ENCODE data around the gene MAL. TPM values are rescaled to one million over a fixed set of nuclear protein-coding genes. Genes with fewer than 3 reads are reported as not detected.
A peak's percentile ranks its signal among the peaks of the same experiment; 100 is the strongest.
"Not testable (repeated sequence)": the region's sequence is repeated elsewhere in the genome, so short reads cannot be mapped to it uniquely, and the experiment has no call there.

MAL gene
- total and polyA plus RNA-seq, 5 donors = 4.5 to 15.5 (median 10.0) TPM

DNA sequence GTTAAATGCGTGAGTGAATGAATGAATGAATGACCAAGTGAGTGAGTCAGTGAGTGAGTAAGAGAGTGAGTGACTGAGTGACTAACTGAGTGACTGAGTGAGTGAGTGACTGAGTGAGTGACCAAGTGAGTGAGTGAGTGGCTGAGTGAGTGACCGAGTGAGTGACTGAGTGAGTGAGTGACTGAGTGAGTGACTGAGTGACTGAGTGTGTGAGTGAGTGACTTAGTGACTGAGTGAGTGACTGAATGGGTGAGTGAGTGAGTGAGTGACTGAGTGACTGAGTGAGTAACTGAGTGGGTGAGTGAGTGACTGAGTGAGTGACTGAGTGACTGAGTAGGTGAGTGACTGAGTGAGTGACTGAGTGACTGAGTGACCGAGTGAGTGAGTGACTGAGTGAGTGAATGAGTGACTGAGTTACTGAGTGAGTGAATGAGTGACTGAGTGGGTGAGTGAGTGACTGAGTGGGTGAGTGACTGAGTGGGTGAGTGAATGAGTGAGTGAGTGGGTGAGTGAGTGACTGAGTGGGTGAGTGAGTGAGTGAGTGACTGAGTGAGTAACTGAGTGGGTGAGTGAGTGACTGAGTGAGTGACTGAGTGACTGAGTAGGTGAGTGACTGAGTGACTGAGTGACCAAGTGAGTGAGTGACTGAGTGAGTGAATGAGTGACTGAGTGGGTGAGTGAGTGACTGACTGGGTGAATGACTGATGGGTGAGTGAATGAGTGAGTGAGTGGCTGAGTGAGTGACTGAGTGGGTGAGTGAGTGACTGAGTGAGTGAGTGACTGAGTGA is 11.3 kb downstream of the MAL start:
- H3K9me3 ChIP-seq (ENCODE audit: control insufficient read depth, low read length) = no peaks in the 10 kb centered on the region
- WGBS = 92% methylated on average over 3 of the region's 3 CpGs
- H3K27me3 ChIP-seq (ENCODE audit: control insufficient read depth, insufficient read depth) = no peaks in the 10 kb centered on the region
- H3K27ac ChIP-seq (ENCODE audit: low read length) = no peak overlapping the region
- no peak for ATAC-seq
- no peak for DNase-seq
- H3K4me1 ChIP-seq (ENCODE audit: control insufficient read depth, insufficient read depth, low read length) = peaks cover 12% of the 10 kb centered on the region
- intact Hi-C loops (cut with DNase I) = no loop called here
- no peak overlapping the region for H3K4me3 ChIP-seq (ENCODE audit: low read length)

- peaks cover 12% of the 10 kb centered on the region for H3K4me1 ChIP-seq (ENCODE audit: control insufficient read depth, insufficient read depth, low read length)
- no peak overlapping the region for H3K4me3 ChIP-seq (ENCODE audit: low read length)
- H3K9me3 ChIP-seq (ENCODE audit: control insufficient read depth, low read length) = no peaks in the 10 kb centered on the region
- DNase-seq = no peak
- no peak for ATAC-seq
- 92% methylated on average over 2 of the region's 2 CpGs for WGBS
- intact Hi-C loops (cut with DNase I) = no loop called here
- H3K27me3 ChIP-seq (ENCODE audit: control insufficient read depth, insufficient read depth) = no peaks in the 10 kb centered on the region
- no peak overlapping the region for H3K27ac ChIP-seq (ENCODE audit: low read length)
Observed at GRCh38 chr2:95037384-95037839, 11.9 kb downstream of the MAL start.

GRCh38 chr2:95037841-95038585 is 12.5 kb downstream of the MAL start:
- DNase-seq = not testable (repeated sequence)

DNA sequence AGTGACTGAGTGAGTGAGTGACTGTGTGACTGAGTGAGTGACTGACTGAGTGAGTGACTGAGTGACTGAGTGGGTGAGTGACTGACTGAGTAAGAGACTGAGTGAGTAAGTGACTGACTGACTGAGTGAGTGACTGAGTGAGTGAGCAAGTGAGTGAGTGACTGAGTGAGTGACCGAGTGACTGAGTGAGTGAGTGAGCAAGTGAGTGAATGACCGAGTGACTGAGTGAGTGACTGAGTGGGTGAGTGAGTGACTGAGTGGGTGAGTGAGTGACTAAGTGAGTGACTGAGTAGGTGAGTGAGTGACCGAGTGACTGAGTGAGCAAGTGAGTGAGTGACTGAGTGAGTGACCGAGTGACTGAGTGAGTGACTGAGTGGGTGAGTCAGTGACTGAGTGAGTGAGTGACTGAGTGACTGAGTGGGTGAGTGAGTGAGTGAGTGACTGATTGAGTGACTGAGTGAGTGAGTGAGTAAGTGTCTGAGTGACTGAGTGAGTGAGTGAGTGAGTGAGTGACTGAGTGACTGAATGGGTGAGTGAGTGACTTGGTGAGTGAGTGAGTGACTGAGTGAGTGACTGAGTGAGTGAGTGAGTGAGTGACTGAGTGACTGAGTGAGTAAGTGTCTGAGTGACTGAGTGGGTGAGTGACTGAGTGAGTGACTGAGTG is 13.3 kb downstream of the MAL start:
- no peak for DNase-seq
- H3K4me3 ChIP-seq (ENCODE audit: low read length) = no peak overlapping the region
- H3K9me3 ChIP-seq (ENCODE audit: control insufficient read depth, low read length) = no peaks in the 10 kb centered on the region
- no peak for ATAC-seq
- no peak overlapping the region for H3K27ac ChIP-seq (ENCODE audit: low read length)
- no peaks in the 10 kb centered on the region for H3K27me3 ChIP-seq (ENCODE audit: control insufficient read depth, insufficient read depth)
- intact Hi-C loops (cut with DNase I) = no loop called here
- WGBS = 97% methylated on average over 4 of the region's 4 CpGs
- peaks cover 14% of the 10 kb centered on the region for H3K4me1 ChIP-seq (ENCODE audit: control insufficient read depth, insufficient read depth, low read length)

More at GRCh38 chr2:95037841-95038585, 12.5 kb downstream of the MAL start:
- peaks cover 12% of the 10 kb centered on the region for H3K4me1 ChIP-seq (ENCODE audit: control insufficient read depth, insufficient read depth, low read length)
- H3K27ac ChIP-seq (ENCODE audit: low read length); H3K9me3 ChIP-seq (ENCODE audit: control insufficient read depth, low read length); intact Hi-C loops (cut with DNase I); H3K27me3 ChIP-seq (ENCODE audit: control insufficient read depth, insufficient read depth); ATAC-seq; H3K4me3 ChIP-seq (ENCODE audit: low read length): not testable (repeated sequence)
- 92% methylated on average over 3 of the region's 3 CpGs for WGBS

DNA sequence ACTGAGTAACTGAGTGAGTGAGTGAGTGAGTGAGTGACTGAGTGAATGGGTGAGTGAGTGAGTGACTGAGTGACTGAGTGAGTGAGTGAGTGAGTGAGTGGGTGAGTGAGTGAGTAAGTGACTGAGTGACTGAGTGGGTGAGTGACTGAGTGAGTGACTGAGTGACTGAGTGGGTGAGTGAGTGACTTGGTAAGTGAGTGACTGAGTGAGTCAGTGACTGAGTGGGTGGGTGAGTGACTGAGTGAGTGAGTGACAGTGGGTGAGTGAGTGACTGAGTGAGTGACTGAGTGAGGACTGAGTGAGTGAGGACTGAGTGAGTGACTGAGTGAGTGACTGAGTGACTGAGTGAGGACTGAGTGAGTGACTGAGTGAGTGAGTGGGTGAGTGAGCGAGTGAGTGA is 13.9 kb downstream of the MAL start:
- ATAC-seq = no peak
- no peaks in the 10 kb centered on the region for H3K9me3 ChIP-seq (ENCODE audit: control insufficient read depth, low read length)
- peak in 1 of 3 donors; percentile 1 for DNase-seq
- H3K4me3 ChIP-seq (ENCODE audit: low read length) = no peak overlapping the region
- H3K4me1 ChIP-seq (ENCODE audit: control insufficient read depth, insufficient read depth, low read length) = peaks cover 14% of the 10 kb centered on the region
- no peaks in the 10 kb centered on the region for H3K27me3 ChIP-seq (ENCODE audit: control insufficient read depth, insufficient read depth)
- WGBS = 86% methylated on average over 1 of the region's 1 CpG
- intact Hi-C loops (cut with DNase I) = no loop called here
- H3K27ac ChIP-seq (ENCODE audit: low read length) = no peak overlapping the region

DNA sequence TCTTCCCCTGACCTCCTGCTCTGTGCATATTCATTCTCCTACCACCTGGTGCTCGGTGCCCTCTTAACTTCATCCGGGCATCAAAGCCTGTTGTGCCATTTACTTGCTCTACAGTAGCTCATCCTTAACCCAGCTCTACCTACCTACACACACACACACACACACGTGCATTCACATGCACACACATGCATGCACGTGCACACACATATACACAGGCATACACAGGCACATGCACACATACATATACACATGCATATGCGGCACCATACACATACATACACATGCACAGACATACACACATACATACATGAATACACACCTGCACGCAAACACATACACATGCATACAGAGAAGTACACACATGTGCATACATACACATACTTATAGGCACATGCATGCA is 14.5 kb downstream of the MAL start:
- Histone ChIP-seq H3K4me1 (ENCODE audit: control insufficient read depth, insufficient read depth, low read length) (peaks cover 14% of the 10 kb centered on the region), H3K4me3 (ENCODE audit: low read length) (no peak overlapping the region), H3K9me3 (ENCODE audit: control insufficient read depth, low read length) (no peaks in the 10 kb centered on the region), H3K27ac (ENCODE audit: low read length) (no peak overlapping the region), H3K27me3 (ENCODE audit: control insufficient read depth, insufficient read depth) (no peaks in the 10 kb centered on the region)
- intact Hi-C loops (cut with DNase I) = no loop called here
- WGBS = 88% methylated on average over 6 of the region's 6 CpGs
- ATAC-seq (no peak), DNase-seq (peak in 1 of 3 donors; percentile 0)

GRCh38 chr2:95040426-95040825 is 14.9 kb downstream of the MAL start:
- H3K4me1 ChIP-seq (ENCODE audit: control insufficient read depth, insufficient read depth, low read length) = peaks cover 14% of the 10 kb centered on the region
- H3K27ac ChIP-seq (ENCODE audit: low read length) = no peak overlapping the region
- no peak overlapping the region for H3K4me3 ChIP-seq (ENCODE audit: low read length)
- intact Hi-C loops (cut with DNase I) = no loop called here
- H3K27me3 ChIP-seq (ENCODE audit: control insufficient read depth, insufficient read depth) = no peaks in the 10 kb centered on the region
- DNase-seq = no peak
- 60% methylated on average over 6 of the region's 6 CpGs for WGBS
- no peaks in the 10 kb centered on the region for H3K9me3 ChIP-seq (ENCODE audit: control insufficient read depth, low read length)
- ATAC-seq = no peak

DNA sequence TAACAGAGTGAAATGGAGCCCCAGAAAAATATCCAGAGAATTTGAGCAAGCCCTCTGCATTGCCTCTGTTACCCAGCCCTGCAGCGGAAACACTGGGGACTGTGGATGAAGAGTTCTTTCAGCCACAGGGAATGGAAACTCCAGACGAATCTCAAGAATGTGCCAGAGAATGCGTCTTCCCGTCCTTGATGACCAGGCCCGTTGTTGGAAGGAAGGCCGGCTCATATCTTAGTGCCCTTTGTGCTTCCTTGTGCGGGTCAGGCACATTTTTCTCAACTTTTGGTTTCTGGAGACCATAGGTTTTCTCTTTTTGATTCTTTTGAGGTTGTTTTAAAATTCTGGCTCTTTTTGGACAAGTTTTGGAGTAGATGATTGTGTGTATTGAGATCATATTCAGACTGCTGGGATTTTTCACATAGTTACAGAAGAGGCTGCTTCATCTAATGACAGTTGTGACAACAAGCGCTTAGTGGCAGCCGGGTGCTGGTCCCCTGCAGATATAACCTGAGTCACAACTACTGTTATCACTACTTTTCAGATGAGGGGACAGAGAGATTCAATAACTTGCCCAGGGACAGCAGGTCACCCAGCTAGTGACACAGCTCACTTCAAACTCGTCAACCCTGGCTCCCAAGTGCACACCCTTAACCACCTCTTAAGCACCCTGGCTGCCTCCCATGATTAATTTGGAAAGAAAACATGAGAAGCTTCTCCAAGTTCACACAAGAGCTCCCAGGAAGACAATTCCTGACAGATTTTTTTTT is 15.7 kb downstream of the MAL start:
- DNase-seq (no peak), ATAC-seq (peak; percentile 32 to 40)
- Histone ChIP-seq H3K27ac (ENCODE audit: low read length) (no peak overlapping the region), H3K9me3 (ENCODE audit: control insufficient read depth, low read length) (no peaks in the 10 kb centered on the region), H3K4me3 (ENCODE audit: low read length) (no peak overlapping the region), H3K4me1 (ENCODE audit: control insufficient read depth, insufficient read depth, low read length) (peaks cover 14% of the 10 kb centered on the region), H3K27me3 (ENCODE audit: control insufficient read depth, insufficient read depth) (no peaks in the 10 kb centered on the region)
- intact Hi-C loops (cut with DNase I) = no loop called here
- WGBS = 51% methylated on average over 10 of the region's 10 CpGs

- no peak for DNase-seq
- Histone ChIP-seq H3K9me3 (ENCODE audit: control insufficient read depth, low read length) (no peaks in the 10 kb centered on the region), H3K27ac (ENCODE audit: low read length) (no peak overlapping the region), H3K27me3 (ENCODE audit: control insufficient read depth, insufficient read depth) (no peaks in the 10 kb centered on the region), H3K4me1 (ENCODE audit: control insufficient read depth, insufficient read depth, low read length) (peaks cover 14% of the 10 kb centered on the region), H3K4me3 (ENCODE audit: low read length) (no peak overlapping the region)
- no peak for ATAC-seq
- 76% methylated on average over 11 of the region's 11 CpGs for WGBS
- intact Hi-C loops (cut with DNase I) = no loop called here
Observed at GRCh38 chr2:95041824-95042442, 16.4 kb downstream of the MAL start.
